C4-2B (cell line): ENCODE data around the gene APAF1.

Experiments used
- H3K27ac ChIP-seq: fragments of 450-650 bp; 2 replicates; pipeline ENCODE4 v1.5.1; 2017
- ZFX ChIP-seq: fragments of 450-650 bp; IDR thresholded peaks from 2 replicates; pipeline ENCODE4 v1.6.1; 2017
- TF ChIP-seq, protein P1 (sequence below): fragments of 450-650 bp; conservative IDR thresholded peaks from 2 replicates; pipeline ENCODE4 v1.5.1; 2017; ENCODE audit warnings: mild to moderate bottlenecking

Gene APAF1

DNA sequence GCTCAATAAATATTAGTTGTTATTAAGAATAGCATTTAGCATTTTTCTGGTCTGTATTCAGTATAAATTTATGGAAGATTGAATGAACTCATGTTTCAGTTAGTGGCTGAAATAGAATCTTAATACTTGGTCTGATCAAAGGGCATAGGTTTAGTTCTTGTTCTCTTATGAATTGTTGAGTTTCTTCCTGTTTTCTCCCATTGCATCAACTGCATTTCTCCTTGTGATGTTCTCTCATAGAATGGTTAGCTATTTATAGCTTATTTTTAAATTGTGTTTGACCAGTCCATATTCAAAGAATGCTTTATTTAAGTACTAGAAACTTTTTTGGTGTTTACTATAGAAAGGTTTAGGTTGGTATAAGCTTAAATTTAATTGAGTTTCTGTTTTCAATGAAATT, 29.8 kb downstream of the APAF1 start:
- TF ChIP-seq, protein P1, sequence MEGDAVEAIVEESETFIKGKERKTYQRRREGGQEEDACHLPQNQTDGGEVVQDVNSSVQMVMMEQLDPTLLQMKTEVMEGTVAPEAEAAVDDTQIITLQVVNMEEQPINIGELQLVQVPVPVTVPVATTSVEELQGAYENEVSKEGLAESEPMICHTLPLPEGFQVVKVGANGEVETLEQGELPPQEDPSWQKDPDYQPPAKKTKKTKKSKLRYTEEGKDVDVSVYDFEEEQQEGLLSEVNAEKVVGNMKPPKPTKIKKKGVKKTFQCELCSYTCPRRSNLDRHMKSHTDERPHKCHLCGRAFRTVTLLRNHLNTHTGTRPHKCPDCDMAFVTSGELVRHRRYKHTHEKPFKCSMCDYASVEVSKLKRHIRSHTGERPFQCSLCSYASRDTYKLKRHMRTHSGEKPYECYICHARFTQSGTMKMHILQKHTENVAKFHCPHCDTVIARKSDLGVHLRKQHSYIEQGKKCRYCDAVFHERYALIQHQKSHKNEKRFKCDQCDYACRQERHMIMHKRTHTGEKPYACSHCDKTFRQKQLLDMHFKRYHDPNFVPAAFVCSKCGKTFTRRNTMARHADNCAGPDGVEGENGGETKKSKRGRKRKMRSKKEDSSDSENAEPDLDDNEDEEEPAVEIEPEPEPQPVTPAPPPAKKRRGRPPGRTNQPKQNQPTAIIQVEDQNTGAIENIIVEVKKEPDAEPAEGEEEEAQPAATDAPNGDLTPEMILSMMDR, result no peak
- TF ChIP-seq ZFX, result no peak
- no peak overlapping the region for H3K27ac ChIP-seq

DNA sequence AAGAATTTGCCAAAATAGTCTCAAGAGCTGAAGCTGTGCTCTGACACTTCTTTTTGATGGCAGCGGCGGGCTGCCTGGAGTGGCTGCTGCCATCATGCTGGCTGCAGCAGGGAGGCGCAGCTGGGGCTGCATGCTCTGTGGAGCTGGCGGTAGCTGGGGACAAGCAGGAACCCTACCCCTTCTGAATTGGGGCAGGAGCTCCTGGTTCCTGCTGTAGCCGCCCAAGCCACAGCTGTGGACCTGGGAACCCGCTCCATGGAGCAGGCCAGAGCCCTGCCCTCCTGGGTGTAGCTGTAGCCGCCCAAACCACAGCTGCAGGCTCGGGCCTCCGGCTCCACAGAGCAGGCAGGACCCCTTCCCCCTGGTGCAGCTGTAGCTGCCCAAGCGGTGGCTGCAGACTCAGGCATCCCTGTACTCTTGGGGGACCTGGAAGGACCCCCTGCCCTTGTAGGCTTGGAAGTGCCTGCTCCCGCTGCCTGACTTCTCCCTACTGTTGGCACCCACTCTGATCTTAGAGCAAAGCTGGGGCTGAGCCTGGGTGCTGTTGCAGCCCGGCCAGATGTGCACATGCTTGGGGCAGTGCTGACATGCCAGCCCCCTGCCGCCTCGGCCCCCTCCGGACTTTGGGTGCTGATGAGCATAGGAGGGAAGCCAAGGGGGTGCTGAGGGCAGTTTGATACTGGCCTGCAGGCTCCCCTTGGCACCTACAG, 33.3 kb downstream of the APAF1 start:
- TF ChIP-seq, protein P1, result no peak
- no peak for TF ChIP-seq ZFX

GRCh38 chr12:98678946-98679610, 34.0 kb downstream of the APAF1 start:
- no peak overlapping the region for H3K27ac ChIP-seq
- no peak for TF ChIP-seq ZFX
- TF ChIP-seq, protein P1, result no peak

More for the DNA sequence above, 33.3 kb downstream of the APAF1 start:
- no peak overlapping the region for H3K27ac ChIP-seq

- H3K27ac ChIP-seq, result no peak overlapping the region
- no peak for TF ChIP-seq ZFX
- TF ChIP-seq, protein P1, result no peak
Measured at GRCh38 chr12:98679611-98680005, 34.5 kb downstream of the APAF1 start.

- H3K27ac ChIP-seq, result no peak overlapping the region
- TF ChIP-seq, protein P1, result no peak
- TF ChIP-seq ZFX, result no peak
Measured at GRCh38 chr12:98684199-98684598, 39.1 kb downstream of the APAF1 start.

- TF ChIP-seq, protein P1, result no peak
- no peak for TF ChIP-seq ZFX
- no peak overlapping the region for H3K27ac ChIP-seq
Measured at GRCh38 chr12:98686603-98687002, 41.5 kb downstream of the APAF1 start.

GRCh38 chr12:98691351-98691750, 46.3 kb downstream of the APAF1 start:
- TF ChIP-seq ZFX, result no peak
- TF ChIP-seq, protein P1, result no peak
- no peak overlapping the region for H3K27ac ChIP-seq
